Left lobe of liver (tissue), 1 donor: ENCODE data around the gene FAM170A. TPM values are rescaled to one million over a fixed set of nuclear protein-coding genes. Genes with fewer than 3 reads are reported as not detected.

Experiments used
- total RNA-seq: library from RNA; stranded (reverse); gene quantifications from one replicate; pipeline ENCODE4 v1.2.1, GENCODE V29; 2021
- donor health status: DM: no; HTN: yes; CAD: no.

FAM170A gene
- total RNA-seq, 1 donor from 2014 or later: not detected

Other genes starting within 250 kb of the FAM170A start
- gene HSD17B4, start 177.1 kb upstream of the FAM170A start, total RNA-seq: 664 TPM